Mesenteric fat pad (tissue), 1 donor: Measurements from ENCODE around the gene RHOT2. TPM values are rescaled to one million over a fixed set of nuclear protein-coding genes. Genes with fewer than 3 reads are reported as not detected.
"Not testable (repeated sequence)": the region's sequence is repeated elsewhere in the genome, so short reads cannot be mapped to it uniquely, and the experiment has no call there.

Source experiments
- DNase-seq: peaks from one replicate; pipeline ENCODE4 v3.0.0-alpha.2; 2020; ENCODE audit warnings: low spot score
- total RNA-seq: library from RNA; stranded (reverse); fragmentation: NEBNext Ultra II Directional; extraction: Animal tissue kit (Norgen Biotek cat#: 25700); gene quantifications from one replicate; pipeline ENCODE4 v1.2.1, GENCODE V29; 2021
- donor health status: DM: yes; HTN: yes; CAD: no.

The RHOT2 gene
- total RNA-seq, 1 donor from 2014 or later = 73.9 TPM

DNA sequence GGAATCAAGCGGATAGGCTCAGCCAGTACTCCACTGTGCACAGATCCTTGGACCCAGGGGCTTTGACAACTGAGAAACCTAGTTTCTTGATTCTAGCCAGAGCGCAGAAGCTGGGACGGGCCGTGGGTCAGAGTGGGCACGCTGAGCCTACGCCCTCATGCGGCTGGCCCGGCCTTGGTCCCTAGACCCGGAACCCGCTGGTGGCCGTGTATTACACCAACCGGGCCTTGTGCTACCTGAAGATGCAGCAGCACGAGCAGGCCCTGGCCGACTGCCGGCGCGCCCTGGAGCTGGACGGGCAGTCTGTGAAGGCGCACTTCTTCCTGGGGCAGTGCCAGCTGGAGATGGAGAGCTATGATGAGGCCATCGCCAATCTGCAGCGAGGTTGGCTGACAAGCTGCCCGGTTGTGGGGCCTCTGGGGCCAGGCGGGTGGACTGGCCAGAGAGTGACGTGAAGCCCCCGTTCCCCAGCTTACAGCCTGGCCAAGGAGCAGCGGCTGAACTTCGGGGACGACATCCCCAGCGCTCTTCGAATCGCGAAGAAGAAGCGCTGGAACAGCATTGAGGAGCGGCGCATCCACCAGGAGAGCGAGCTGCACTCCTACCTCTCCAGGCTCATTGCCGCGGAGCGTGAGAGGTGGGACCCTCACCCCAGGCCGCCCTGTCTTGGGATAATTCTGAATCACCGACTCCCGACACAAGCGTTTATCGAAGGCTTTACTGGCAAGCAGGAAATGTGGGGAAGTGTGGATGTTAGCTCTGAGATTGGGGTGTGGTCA is 13.2 kb downstream of the RHOT2 start:
- no peak for DNase-seq

DNA sequence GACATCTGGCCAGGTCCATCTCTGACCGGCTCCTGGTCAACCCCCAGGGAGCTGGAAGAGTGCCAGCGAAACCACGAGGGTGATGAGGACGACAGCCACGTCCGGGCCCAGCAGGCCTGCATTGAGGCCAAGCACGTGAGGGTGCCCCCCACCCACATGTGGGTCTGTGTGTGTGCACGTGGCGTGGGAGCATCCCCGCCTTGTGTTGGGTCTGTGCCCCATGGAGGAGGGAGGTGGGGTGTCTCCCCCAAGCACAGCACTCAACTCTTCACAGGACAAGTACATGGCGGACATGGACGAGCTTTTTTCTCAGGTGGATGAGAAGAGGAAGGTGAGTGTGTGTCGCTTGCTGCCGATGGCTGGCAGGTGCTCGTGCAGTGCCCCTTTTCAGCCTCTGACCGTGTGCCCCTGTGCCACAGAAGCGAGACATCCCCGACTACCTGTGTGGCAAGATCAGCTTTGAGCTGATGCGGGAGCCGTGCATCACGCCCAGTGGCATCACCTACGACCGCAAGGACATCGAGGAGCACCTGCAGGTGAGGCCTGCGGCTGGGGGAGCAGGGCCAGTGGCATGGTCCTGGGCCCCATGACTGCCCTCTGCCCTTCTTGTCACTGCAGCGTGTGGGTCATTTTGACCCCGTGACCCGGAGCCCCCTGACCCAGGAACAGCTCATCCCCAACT is 14.0 kb downstream of the RHOT2 start:
- no peak for DNase-seq

DNA sequence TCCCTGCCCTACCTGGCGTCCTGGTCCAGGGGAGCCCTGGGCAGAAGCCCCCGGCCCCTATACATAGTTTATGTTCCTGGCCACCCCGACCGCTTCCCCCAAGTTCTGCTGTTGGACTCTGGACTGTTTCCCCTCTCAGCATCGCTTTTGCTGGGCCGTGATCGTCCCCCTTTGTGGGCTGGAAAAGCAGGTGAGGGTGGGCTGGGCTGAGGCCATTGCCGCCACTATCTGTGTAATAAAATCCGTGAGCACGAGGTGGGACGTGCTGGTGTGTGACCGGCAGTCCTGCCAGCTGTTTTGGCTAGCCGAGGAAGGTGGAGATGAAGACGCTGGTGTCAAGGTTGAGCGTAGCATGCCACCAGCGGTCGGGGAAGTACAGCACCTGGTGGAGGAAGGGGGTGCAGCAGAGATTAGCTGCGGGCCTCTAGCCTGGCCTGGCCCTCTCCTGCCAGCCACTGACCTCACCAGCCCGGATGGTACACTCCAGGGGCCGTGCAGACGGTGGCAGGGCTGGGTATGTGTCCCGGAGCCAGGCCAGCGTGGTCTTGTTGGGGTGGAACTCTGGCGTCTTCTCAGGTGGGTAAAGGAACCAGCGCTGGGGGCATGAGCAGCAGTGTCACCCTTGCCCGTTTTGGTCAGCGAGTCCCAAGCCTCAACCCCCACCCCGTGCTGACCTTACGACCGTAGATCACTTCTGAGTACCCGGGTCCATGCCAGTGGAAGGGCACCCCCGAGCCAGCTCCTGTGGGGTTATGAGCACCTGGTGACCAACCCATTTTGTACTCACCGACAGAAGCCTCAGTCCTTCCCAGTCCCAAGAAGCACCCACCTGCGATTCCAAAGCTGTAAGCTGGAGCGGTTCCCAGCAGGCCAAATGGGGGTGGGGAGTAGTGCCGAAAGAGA is 14.8 kb downstream of the RHOT2 start:
- no peak for DNase-seq

DNA sequence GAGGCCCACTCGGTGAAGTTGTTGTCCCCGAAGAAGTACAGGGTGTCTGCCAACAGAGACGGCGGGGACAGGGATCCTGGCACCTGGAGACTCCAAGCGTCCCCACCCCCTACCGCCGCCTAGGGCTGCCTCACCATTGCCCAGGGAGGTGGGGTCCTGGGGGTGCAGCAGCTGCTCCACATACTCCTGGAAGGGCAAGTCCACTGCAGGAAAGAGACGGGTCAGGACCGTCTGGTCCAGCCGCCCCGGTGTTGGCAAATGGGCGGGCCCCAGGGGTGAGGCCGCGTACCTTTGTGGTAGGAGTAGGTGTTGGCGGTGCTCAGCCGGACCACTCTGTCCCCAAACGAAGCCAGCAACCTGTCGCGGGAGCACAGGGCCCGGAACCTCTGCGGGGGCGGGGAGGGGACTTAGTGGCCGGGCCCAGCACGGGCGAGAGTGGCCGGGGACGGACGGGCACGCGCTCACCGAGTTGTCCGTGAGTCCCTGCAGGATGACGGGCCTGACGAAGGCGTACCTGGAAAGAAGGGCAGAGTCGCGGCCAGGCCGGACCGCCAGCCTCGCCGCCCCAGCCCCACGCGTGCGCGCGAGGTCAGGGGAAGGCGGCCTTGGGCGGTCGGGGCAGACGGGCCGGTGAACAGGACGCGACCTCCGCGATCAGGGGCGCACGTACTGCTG is 15.6 kb downstream of the RHOT2 start:
- no peak for DNase-seq

- peak; percentile 99 for DNase-seq
These were observed 16.3 kb downstream of the RHOT2 start, which contains the start of gene JMJD8 for GRCh38 chr16:684071-684794. TSS of gene JMJD8 (minus strand) at chr16:684334. CDS start at chr16:684319, 15 bp downstream.

GRCh38 chr16:684961-685696 is 17.2 kb downstream of the RHOT2 start:
- DNase-seq = no peak

- no peak for DNase-seq
These were observed 18.0 kb downstream of the RHOT2 start for GRCh38 chr16:685967-686366.

- DNase-seq = no peak
These were observed 18.7 kb downstream of the RHOT2 start for GRCh38 chr16:686459-687260.

GRCh38 chr16:687499-687898 is 19.6 kb downstream of the RHOT2 start:
- no peak for DNase-seq

GRCh38 chr16:689175-689897 is 21.4 kb downstream of the RHOT2 start:
- no peak for DNase-seq

DNA sequence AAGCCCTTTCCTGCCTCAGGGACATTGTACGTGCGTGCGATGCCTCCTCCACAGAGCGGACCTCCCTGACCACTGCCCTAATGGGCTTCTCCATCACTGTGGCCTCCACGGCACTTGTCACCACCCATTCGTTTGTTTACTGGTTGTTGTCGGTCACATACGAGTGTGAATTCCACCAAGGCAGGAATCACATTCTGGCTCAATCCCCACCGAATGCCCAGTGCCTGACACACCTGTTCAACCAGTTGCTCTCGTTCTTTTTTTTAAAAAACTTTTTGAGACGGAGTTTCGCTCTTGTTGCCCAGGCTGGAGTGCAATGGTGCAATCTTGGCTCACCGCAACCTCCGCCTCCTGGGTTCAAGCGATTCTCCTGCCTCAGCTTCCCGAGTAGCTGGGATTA is 23.3 kb downstream of the RHOT2 start:
- not testable (repeated sequence) for DNase-seq

- no peak for DNase-seq
These were observed 24.6 kb downstream of the RHOT2 start for GRCh38 chr16:692356-693108.

GRCh38 chr16:693364-693763 is 25.4 kb downstream of the RHOT2 start:
- no peak for DNase-seq

DNA sequence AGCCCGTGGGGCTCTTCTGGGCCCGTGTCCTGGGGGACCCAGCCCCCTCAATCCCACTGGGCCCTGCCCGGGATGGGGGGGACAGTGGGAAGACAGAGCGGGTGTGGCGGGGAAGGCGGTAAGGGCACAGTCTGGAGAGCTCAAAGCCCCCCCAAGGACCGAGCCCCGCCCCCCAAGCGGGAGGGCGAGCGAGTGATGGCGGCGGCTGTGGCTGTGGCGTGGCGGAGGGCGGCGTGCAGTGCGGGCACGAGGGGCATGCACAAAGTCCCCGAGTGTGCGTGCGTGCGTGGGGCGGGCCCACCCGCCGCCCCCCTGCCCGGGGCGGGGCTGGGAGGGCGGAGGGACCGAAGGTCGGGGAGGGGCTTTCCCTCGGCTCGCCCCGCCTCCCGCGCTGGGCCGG is 25.8 kb downstream of the RHOT2 start:
- DNase-seq = no peak

- no peak for DNase-seq
These were observed 26.4 kb downstream of the RHOT2 start for GRCh38 chr16:694187-694862.

DNA sequence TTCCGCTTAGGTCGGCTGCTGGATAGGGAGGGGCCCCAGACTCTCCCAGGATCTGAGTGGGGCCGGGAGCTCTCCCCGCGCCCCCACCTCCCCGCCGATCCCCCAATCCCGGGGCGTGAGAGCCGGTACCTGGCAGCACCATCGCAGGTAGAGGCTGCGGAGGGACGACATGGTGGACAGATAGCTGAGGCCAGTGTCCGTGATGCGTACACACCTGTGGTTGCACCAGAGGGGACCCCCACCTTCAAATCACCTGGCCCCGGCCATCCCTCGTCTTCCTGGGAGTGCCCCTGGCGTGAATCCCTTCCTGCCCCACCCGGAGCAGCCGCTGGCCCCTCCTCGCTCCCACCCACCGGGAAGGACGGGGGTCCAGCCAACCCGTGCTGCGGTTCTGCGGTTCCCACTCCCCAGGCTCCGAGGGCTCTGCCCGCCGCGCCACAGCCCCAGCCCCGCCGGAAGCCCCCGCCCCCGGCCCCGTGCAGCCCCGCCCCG is 27.0 kb downstream of the RHOT2 start:
- DNase-seq = no peak
